HL-60 (cell line): Measurements from ENCODE around the gene NT5DC3.

Experiments
- REST ChIP-seq: IDR thresholded peaks from 2 replicates; pipeline ENCODE4 v1.6.1; 2012; ENCODE audit warnings: low read depth; ENCODE audit not compliant: insufficient replicate concordance
- TF ChIP-seq, protein P1 (sequence below): IDR thresholded peaks from one replicate; pipeline ENCODE4 v1.5.1; 2011; ENCODE audit warnings: low read length, control low read depth, inconsistent platforms; ENCODE audit not compliant: insufficient read depth

- TF ChIP-seq, protein P1, sequence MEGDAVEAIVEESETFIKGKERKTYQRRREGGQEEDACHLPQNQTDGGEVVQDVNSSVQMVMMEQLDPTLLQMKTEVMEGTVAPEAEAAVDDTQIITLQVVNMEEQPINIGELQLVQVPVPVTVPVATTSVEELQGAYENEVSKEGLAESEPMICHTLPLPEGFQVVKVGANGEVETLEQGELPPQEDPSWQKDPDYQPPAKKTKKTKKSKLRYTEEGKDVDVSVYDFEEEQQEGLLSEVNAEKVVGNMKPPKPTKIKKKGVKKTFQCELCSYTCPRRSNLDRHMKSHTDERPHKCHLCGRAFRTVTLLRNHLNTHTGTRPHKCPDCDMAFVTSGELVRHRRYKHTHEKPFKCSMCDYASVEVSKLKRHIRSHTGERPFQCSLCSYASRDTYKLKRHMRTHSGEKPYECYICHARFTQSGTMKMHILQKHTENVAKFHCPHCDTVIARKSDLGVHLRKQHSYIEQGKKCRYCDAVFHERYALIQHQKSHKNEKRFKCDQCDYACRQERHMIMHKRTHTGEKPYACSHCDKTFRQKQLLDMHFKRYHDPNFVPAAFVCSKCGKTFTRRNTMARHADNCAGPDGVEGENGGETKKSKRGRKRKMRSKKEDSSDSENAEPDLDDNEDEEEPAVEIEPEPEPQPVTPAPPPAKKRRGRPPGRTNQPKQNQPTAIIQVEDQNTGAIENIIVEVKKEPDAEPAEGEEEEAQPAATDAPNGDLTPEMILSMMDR = no peak
- TF ChIP-seq REST = no peak
Observed at GRCh38 chr12:103757248-103757647, 83.8 kb downstream of the NT5DC3 start.
